ENCODE measurements around the gene TRIM47. TPM values are rescaled to one million over a fixed set of nuclear protein-coding genes. Genes with fewer than 3 reads are reported as not detected.
A peak's percentile ranks its signal among the peaks of the same experiment; 100 is the strongest.

The TRIM47 gene
- total RNA-seq, 6 experiments from 2014 or later = 9.1 to 27.0 (median 21.5) TPM

DNA sequence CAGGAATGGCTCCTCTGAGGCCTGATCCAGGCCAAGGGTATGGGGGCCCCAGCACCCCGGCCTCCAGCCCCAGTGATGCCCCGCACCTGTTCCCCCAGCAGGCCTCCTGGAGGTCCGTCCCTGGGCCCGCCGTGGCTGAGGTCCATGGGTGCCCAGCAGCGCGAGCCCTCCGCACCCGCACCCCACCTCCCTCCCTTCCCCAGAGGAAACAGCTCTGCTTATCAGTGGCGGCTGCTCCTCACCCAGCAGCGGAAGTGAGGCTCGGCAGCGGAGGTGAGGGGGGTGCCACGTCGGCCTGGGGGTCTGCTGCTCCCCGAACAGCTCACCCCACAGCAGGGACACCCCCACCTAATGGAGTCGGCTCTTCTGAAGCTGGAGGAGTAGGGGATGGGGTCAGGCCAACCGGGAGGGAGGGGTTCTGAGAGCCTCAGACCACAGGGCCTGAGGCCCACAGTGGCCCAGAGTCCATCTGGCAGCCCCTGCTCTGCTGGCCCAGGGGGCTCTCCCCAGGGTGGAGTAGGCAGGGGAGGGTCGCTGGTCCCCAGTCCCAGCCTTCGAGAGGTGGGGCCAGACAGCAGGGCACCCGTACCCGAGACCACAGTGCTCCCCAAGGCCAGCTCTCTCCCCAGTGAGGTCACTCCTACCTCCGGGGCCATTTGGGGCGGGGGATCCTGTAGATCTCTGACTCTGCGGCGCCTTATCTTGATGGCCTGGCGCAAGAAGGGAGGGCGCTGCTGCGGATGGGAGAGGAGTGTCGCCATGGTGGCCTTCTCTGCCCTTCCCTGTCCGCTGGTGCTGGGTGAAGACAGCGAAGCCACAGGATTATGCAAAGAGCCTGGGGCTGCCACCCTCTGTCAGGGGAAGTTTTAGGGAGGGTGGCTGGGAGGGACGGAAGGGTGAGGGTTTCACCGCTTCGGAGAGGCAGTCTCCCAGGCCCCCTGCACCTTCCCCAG, 34.5 kb downstream of the TRIM47 start, which contains the start of gene UNC13D:
Gene UNC13D (minus strand): TSS at position 828 of the 953 bp plus-strand sequence. CDS start 67 bp downstream, at position 761.
- WGBS (ENCODE audit: insufficient coverage, low coverage, low lambda C conversion rate, missing lambda C conversion rate) = 16% methylated on average over 7 of the region's 35 CpGs

DNA sequence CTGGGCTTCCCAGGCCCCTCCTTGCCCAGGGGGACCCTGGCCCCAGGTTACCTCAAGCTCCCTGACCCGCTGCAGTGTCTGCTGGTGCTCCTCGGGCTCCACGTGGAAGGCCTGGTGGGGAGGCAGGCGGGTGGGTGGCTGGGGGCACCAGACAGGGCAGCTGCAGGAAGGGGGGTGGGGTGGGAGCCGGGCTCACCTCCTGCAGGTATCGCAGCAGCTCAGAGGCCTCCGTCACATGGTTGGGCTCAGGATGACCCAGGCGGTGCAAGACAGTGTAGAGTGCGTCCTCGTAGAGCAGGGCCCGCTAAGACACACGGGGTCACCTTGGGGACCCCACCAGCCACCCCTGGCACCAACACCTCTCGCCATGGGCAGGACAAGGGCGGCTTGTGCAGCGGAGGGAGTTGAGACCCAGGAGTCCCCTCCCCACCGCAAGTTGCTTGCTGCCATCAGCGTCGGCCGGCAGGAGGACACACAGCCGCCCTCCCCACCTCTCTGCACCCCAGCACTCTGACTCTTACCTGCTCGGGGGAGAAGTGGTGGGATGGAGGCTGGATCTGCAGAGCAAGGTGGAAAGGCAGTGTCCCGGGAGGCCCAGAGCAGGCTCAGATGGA, 35.3 kb downstream of the TRIM47 start:
- ATAC-seq = no peak
- peaks cover 2 to 22% (median 15%) of the 10 kb centered on the region in 4 donors for H3K36me3 ChIP-seq
- 31% methylated on average over 2 of the region's 22 CpGs for WGBS (ENCODE audit: insufficient coverage, low coverage, low lambda C conversion rate, missing lambda C conversion rate)
- H3K4me3 ChIP-seq = peak overlapping the region; percentile 12 to 38 (median 28)
- no peak for DNase-seq
- no peaks in the 10 kb centered on the region for H3K9me3 ChIP-seq
- H3K27ac ChIP-seq = peak overlapping the region; percentile 9 to 83 (median 75)
- H3K27me3 ChIP-seq = no peaks in the 10 kb centered on the region
- intact Hi-C loops (cut with DNase I) = no loop called here
- H3K4me1 ChIP-seq = peaks cover 0 to 23% (median 3%) of the 10 kb centered on the region in 4 donors
- TF ChIP-seq, protein P1, sequence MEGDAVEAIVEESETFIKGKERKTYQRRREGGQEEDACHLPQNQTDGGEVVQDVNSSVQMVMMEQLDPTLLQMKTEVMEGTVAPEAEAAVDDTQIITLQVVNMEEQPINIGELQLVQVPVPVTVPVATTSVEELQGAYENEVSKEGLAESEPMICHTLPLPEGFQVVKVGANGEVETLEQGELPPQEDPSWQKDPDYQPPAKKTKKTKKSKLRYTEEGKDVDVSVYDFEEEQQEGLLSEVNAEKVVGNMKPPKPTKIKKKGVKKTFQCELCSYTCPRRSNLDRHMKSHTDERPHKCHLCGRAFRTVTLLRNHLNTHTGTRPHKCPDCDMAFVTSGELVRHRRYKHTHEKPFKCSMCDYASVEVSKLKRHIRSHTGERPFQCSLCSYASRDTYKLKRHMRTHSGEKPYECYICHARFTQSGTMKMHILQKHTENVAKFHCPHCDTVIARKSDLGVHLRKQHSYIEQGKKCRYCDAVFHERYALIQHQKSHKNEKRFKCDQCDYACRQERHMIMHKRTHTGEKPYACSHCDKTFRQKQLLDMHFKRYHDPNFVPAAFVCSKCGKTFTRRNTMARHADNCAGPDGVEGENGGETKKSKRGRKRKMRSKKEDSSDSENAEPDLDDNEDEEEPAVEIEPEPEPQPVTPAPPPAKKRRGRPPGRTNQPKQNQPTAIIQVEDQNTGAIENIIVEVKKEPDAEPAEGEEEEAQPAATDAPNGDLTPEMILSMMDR (IDR thresholded peaks at IDR 0.05) = no peak

More for the DNA sequence above, 34.5 kb downstream of the TRIM47 start, which contains the start of gene UNC13D:
- Histone ChIP-seq H3K4me1 (peaks cover 0 to 27% (median 3%) of the 10 kb centered on the region in 4 donors), H3K4me3 (peak within 1 kb of the TSS; percentile 12 to 38 (median 28)), H3K9me3 (no peaks in the 10 kb centered on the region), H3K27ac (peak within 1 kb of the TSS; percentile 63 to 83 (median 75)), H3K27me3 (no peaks in the 10 kb centered on the region), H3K36me3 (peaks cover 8 to 30% (median 16%) of the 10 kb centered on the region in 4 donors)
- intact Hi-C loops (cut with DNase I) = no loop called here
- ATAC-seq (peak; percentile 21 to 45 (median 32)), DNase-seq (peak in 2 of 3 donors; percentile 68 to 72)
- TF ChIP-seq POLR2A (IDR thresholded peaks at IDR 0.05) = no peak
- TF ChIP-seq, protein P1 (IDR thresholded peaks at IDR 0.05) = no peak

DNA sequence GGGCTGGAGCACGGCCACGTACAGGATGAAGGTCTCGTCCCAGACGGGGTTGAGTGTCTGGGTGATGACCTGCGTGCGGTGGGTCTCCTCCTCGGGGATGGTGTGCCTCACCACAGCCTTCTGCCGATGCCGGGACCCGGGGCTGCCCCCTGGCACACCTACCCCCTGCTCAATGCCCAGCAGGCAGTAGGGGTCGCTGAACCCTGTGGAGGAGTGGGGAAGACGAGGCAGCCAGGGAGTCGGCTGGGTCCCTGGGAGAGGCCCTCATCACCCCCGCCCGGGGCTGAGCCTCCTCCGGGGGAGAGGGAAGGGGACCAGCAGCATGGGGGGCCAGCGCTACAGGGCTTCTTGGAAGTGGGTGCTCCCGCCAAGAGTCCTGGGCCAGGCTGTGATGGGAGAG, 36.0 kb downstream of the TRIM47 start:
- DNase-seq = no peak
- no peak overlapping the region for H3K4me3 ChIP-seq
- 83% methylated on average over 4 of the region's 18 CpGs for WGBS (ENCODE audit: insufficient coverage, low coverage, low lambda C conversion rate, missing lambda C conversion rate)
- H3K9me3 ChIP-seq = no peaks in the 10 kb centered on the region
- H3K36me3 ChIP-seq = peaks cover 0 to 15% (median 9%) of the 10 kb centered on the region in 4 donors
- H3K27ac ChIP-seq = no peak overlapping the region
- TF ChIP-seq, protein P1 (IDR thresholded peaks at IDR 0.05) = no peak
- no peak for TF ChIP-seq POLR2A (IDR thresholded peaks at IDR 0.05)
- H3K27me3 ChIP-seq = no peaks in the 10 kb centered on the region
- intact Hi-C loops (cut with DNase I) = no loop called here
- ATAC-seq = no peak
- peaks cover 0 to 19% (median 3%) of the 10 kb centered on the region in 4 donors for H3K4me1 ChIP-seq

DNA sequence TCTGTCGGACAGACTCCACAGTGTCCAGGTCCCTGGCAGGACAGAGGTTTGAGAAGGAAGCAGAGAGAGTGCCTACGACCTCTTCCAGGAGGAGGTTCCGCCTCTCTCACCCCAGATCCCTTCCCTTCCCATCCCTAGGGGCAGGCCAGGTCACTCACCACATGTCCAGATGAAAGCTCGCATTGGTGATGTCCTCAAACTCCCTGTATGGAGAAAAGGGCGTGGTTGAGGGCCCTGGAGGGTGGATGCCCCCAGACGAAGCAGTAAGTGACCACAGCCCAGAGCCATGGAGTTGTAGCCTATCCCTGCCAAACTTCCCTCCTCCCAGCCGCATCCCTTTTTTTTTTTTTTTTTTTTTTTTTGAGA, 37.6 kb downstream of the TRIM47 start:
- Histone ChIP-seq H3K27me3 (no peaks in the 10 kb centered on the region), H3K36me3 (no peaks in the 10 kb centered on the region), H3K4me3 (no peak overlapping the region), H3K27ac (no peak overlapping the region), H3K4me1 (peaks cover 0 to 7% (median 3%) of the 10 kb centered on the region in 4 donors), H3K9me3 (no peaks in the 10 kb centered on the region)
- DNase-seq (no peak), ATAC-seq (no peak)
- intact Hi-C loops (cut with DNase I) = no loop called here
- TF ChIP-seq, protein P1 (IDR thresholded peaks at IDR 0.05) = no peak
- no peak for TF ChIP-seq POLR2A (IDR thresholded peaks at IDR 0.05)
- WGBS (ENCODE audit: insufficient coverage, low coverage, low lambda C conversion rate, missing lambda C conversion rate) = 62% methylated on average over 4 of the region's 7 CpGs
